IMR-90 (cell line): Measurements from ENCODE around the gene KIFC3. TPM values are rescaled to one million over a fixed set of nuclear protein-coding genes. Genes with fewer than 3 reads are reported as not detected.

Source experiments
- ATAC-seq: fragments of 200-7000 bp; cut with Tn5 transposase; 2 replicates; pipeline ENCODE4 v1.9.1; 2020; ENCODE audit warnings: low read depth, mild to moderate bottlenecking, moderate library complexity
- BruUV-seq: library from RNA; stranded (reverse); fragments of 400-500 nt; replicated peaks from 2 replicates; lab custom pipeline; 2021; lab: Mats Ljungman, UMichigan
- CTCF ChIA-PET: fragments of 300-600 bp; formaldehyde crosslinking; extraction: SDS; loops from one replicate; lab custom pipeline; 2021; ENCODE audit warnings: antibody characterized with exemption; lab: Yijun Ruan, JAX
- POLR2A ChIA-PET: fragments of 300-600 bp; sonication (Branson Sonifier 250); formaldehyde crosslinking; loops from one replicate; lab custom pipeline; 2022; ENCODE audit warnings: antibody characterized with exemption; ENCODE audit not compliant: unreplicated experiment; lab: Charles Lee
- DNase-seq: peaks from one replicate; pipeline ENCODE4 v3.0.0; 2013
- H2AFZ ChIP-seq: replicated peaks from 2 replicates; pipeline ENCODE3; 2013; ENCODE audit warnings: low read length, mild to moderate bottlenecking; ENCODE audit not compliant: poor library complexity
- H2AK5ac ChIP-seq: 2 replicates; pipeline ENCODE4 v1.6.1; 2013; ENCODE audit warnings: low read depth, low read length, inconsistent platforms
- H2AK9ac ChIP-seq: replicated peaks from 2 replicates; pipeline ENCODE3; 2013; ENCODE audit warnings: mild to moderate bottlenecking, low read depth, low read length, moderate library complexity; ENCODE audit not compliant: poor library complexity
- H2BK120ac ChIP-seq: 2 replicates; pipeline ENCODE4 v1.6.1; 2013; ENCODE audit warnings: low read depth, low read length, inconsistent platforms
- H2BK15ac ChIP-seq: 3 replicates; pipeline ENCODE4 v1.6.1; 2013; ENCODE audit warnings: low read depth, low read length, inconsistent platforms
- H2BK20ac ChIP-seq: 2 replicates; pipeline ENCODE4 v1.6.1; 2013; ENCODE audit warnings: low read depth, mild to moderate bottlenecking, inconsistent platforms, low read length, moderate library complexity
- H2BK5ac ChIP-seq: 2 replicates; pipeline ENCODE4 v1.6.1; 2013; ENCODE audit warnings: mild to moderate bottlenecking, low read depth, low read length, inconsistent platforms; ENCODE audit not compliant: poor library complexity, severe bottlenecking
- H3K14ac ChIP-seq: replicated peaks from 2 replicates; pipeline ENCODE4 v1.6.1; 2013; ENCODE audit warnings: low read depth, low read length, inconsistent platforms
- H3K18ac ChIP-seq: 2 replicates; pipeline ENCODE4 v1.6.1; 2013; ENCODE audit warnings: low read depth, low read length, control low read depth
- H3K23ac ChIP-seq: 2 replicates; pipeline ENCODE4 v1.6.1; 2013; ENCODE audit warnings: low read depth, low read length, inconsistent platforms
- H3K27ac ChIP-seq: 2 replicates; pipeline ENCODE4 v1.5.1; 2013; ENCODE audit warnings: mild to moderate bottlenecking, control low read depth, low read length; ENCODE audit not compliant: insufficient read depth
- H3K27me3 ChIP-seq: 2 replicates; pipeline ENCODE4 v1.6.1; 2013; ENCODE audit warnings: low read length; ENCODE audit not compliant: control insufficient read depth, insufficient read depth
- H3K36me3 ChIP-seq: 2 replicates; pipeline ENCODE4 v1.6.1; 2013; ENCODE audit warnings: low read length, mixed read lengths; ENCODE audit not compliant: control insufficient read depth, insufficient read depth
- H3K4ac ChIP-seq: 2 replicates; pipeline ENCODE4 v1.6.1; 2013; ENCODE audit warnings: low read depth, low read length, inconsistent platforms
- H3K4me1 ChIP-seq: 2 replicates; pipeline ENCODE4 v1.6.1; 2013; ENCODE audit warnings: low read length, mixed read lengths; ENCODE audit not compliant: control insufficient read depth, insufficient read depth
- H3K4me2 ChIP-seq: 2 replicates; pipeline ENCODE4 v1.6.1; 2013; ENCODE audit warnings: low read depth, mild to moderate bottlenecking, control low read depth, low read length, moderate library complexity
- H3K4me3 ChIP-seq: 2 replicates; pipeline ENCODE4 v1.5.1; 2013; ENCODE audit warnings: low read depth, mild to moderate bottlenecking, control low read depth, low read length, moderate library complexity; ENCODE audit not compliant: insufficient read depth
- H3K56ac ChIP-seq: 2 replicates; pipeline ENCODE4 v1.6.1; 2013; ENCODE audit warnings: low read length, inconsistent platforms; ENCODE audit not compliant: insufficient read depth; ENCODE audit errors: extremely low read depth
- H3K79me1 ChIP-seq, 2 experiments: 2 replicates each; pipeline ENCODE4 v1.6.1; 2013; ENCODE audit warnings: low read length in 2 of 2, inconsistent platforms in 1 of 2, low read depth in 1 of 2
- H3K9ac ChIP-seq: 2 replicates; pipeline ENCODE4 v1.6.1; 2013; ENCODE audit warnings: low read depth, low read length, control low read depth
- H3K9me1 ChIP-seq: 2 replicates; pipeline ENCODE4 v1.6.1; 2013; ENCODE audit warnings: low read length, inconsistent platforms; ENCODE audit not compliant: insufficient read depth
- H3K9me3 ChIP-seq: 2 replicates; pipeline ENCODE4 v1.6.1; 2013; ENCODE audit warnings: low read length; ENCODE audit not compliant: control insufficient read depth, insufficient read depth
- H4K20me1 ChIP-seq: 2 replicates; pipeline ENCODE4 v1.6.1; 2013; ENCODE audit warnings: low read length, inconsistent platforms; ENCODE audit not compliant: insufficient read depth
- H4K5ac ChIP-seq: 2 replicates; pipeline ENCODE4 v1.6.1; 2013; ENCODE audit warnings: mild to moderate bottlenecking, low read depth, low read length, control low read depth
- H4K8ac ChIP-seq, 2 experiments: 2 replicates each; pipeline ENCODE4 v1.6.1; 2013; ENCODE audit warnings: low read depth in 2 of 2, low read length in 2 of 2, control low read depth in 1 of 2, inconsistent platforms in 1 of 2
- H4K91ac ChIP-seq: 2 replicates; pipeline ENCODE4 v1.6.1; 2013; ENCODE audit warnings: low read depth, low read length, inconsistent platforms; ENCODE audit not compliant: insufficient read depth
- BHLHE40 ChIP-seq: fragments of 150-350 bp; IDR thresholded peaks from 2 replicates; pipeline ENCODE4 v1.6.1; 2016; ENCODE audit warnings: mild to moderate bottlenecking, low read depth, low read length
- CEBPB ChIP-seq: IDR thresholded peaks from 2 replicates; pipeline ENCODE4 v1.6.1; 2012; ENCODE audit warnings: low read depth, low read length, improper control_type of control experiment
- CHD1 ChIP-seq: IDR thresholded peaks from 2 replicates; pipeline ENCODE4 v1.6.1; 2012; ENCODE audit warnings: low read depth, low read length, improper control_type of control experiment
- CTCF ChIP-seq: conservative IDR thresholded peaks from 2 replicates; pipeline ENCODE4 v1.5.1; 2012; ENCODE audit warnings: mild to moderate bottlenecking, low read depth, low read length, improper control_type of control experiment
- ELK1 ChIP-seq: fragments of 150-350 bp; IDR thresholded peaks from 2 replicates; pipeline ENCODE4 v1.6.1; 2016; ENCODE audit warnings: low read depth, mild to moderate bottlenecking, low read length, moderate library complexity, borderline replicate concordance
- FOS ChIP-seq: fragments of 150-350 bp; IDR thresholded peaks from 2 replicates; pipeline ENCODE4 v1.6.1; 2016; ENCODE audit warnings: low read depth, low read length
- MAFK ChIP-seq: IDR thresholded peaks from 2 replicates; pipeline ENCODE4 v1.6.1; 2012; ENCODE audit warnings: low read depth, low read length, improper control_type of control experiment
- MAZ ChIP-seq: IDR thresholded peaks from 2 replicates; pipeline ENCODE4 v1.6.1; 2012; ENCODE audit warnings: low read depth, mild to moderate bottlenecking, low read length, improper control_type of control experiment, moderate library complexity, borderline replicate concordance
- MXI1 ChIP-seq: IDR thresholded peaks from 2 replicates; pipeline ENCODE4 v1.6.1; 2012; ENCODE audit warnings: low read depth, mild to moderate bottlenecking, low read length, moderate library complexity, borderline replicate concordance
- NFE2L2 ChIP-seq: fragments of 150-350 bp; IDR thresholded peaks from 2 replicates; pipeline ENCODE4 v1.6.1; 2016; ENCODE audit warnings: low read depth, mild to moderate bottlenecking, low read length
- POLR2A ChIP-seq: IDR thresholded peaks from 2 replicates; pipeline ENCODE4 v1.6.1; 2012; ENCODE audit warnings: mild to moderate bottlenecking, low read depth, low read length
- RAD21 ChIP-seq: IDR thresholded peaks from 2 replicates; pipeline ENCODE4 v1.6.1; 2012; ENCODE audit warnings: low read length, improper control_type of control experiment
- RCOR1 ChIP-seq: IDR thresholded peaks from 2 replicates; pipeline ENCODE4 v1.6.1; 2012; ENCODE audit warnings: mild to moderate bottlenecking, low read length, improper control_type of control experiment; ENCODE audit not compliant: insufficient replicate concordance
- RFX5 ChIP-seq: IDR thresholded peaks from 2 replicates; pipeline ENCODE4 v1.8.0; 2012; ENCODE audit warnings: low read depth, mild to moderate bottlenecking, low read length, moderate library complexity
- USF2 ChIP-seq: fragments of 150-350 bp; IDR thresholded peaks from 2 replicates; pipeline ENCODE4 v1.6.1; 2017; ENCODE audit warnings: mild to moderate bottlenecking, antibody characterized with exemption, low read length, low read depth
- WGBS, 2 experiments: methylation state at CpG; one replicate each; pipeline versions ENCODE4 v1.1.5 to v1.1.7; 2013; ENCODE audit warnings: missing lambda C conversion rate in 2 of 2; ENCODE audit not compliant: insufficient read length in 1 of 2; ENCODE audit errors: extremely low coverage in 2 of 2; 5-methylcytosine and 5-hydroxymethylcytosine counted together
- dilution Hi-C: fragments of 300-500 bp; cut with HindIII; formaldehyde crosslinking; loops from one replicate; pipeline ENCODE4 v1.14.3; 2018; ENCODE audit warnings: low sequenced_read_pairs; ENCODE audit not compliant: unreplicated experiment
- in situ Hi-C: fragments of 300-500 bp; cut with MboI; formaldehyde crosslinking; loops from 3 replicates; pipeline ENCODE4 v1.14.3; 2019; ENCODE audit warnings: low sequenced_read_pairs, inconsistent platforms, mixed read lengths
- intact Hi-C: fragments of 100-400 bp; cut with micrococcal nuclease; formaldehyde crosslinking; loops from 2 replicates; pipeline ENCODE4 v1.10.0; 2022
- polyA plus RNA-seq, 3 experiments: library from polyadenylated mRNA; depleted of rRNA; stranded (reverse); fragments of >200 nt; gene quantifications; 2 replicates each; pipeline ENCODE4 v1.2.3, GENCODE V29; 2012; ENCODE audit warnings: low replicate concordance in 1 of 3
- total RNA-seq: library from RNA; depleted of rRNA; stranded (reverse); fragments of >200 nt; gene quantifications from 2 replicates; pipeline ENCODE4 v1.2.3, GENCODE V29; 2012

Gene KIFC3
- total and polyA plus RNA-seq, 2 of the 4 experiments (the other 2 are of a cell fraction) = 48.6 to 62.5 TPM

- no peak overlapping the region for H3K9ac ChIP-seq
- no peak overlapping the region for H3K56ac ChIP-seq
- WGBS, 2 experiments = 65% methylated on average over 7 of the region's 8 CpGs; no CpG with 5 or more reads in 1 of the 2 experiments
- H3K14ac ChIP-seq = no peak overlapping the region
- H3K27me3 ChIP-seq = peaks cover 20% of the 10 kb centered on the region
- no peaks in the 10 kb centered on the region for H3K79me1 ChIP-seq
- H3K4ac ChIP-seq = no peak overlapping the region
- H4K8ac ChIP-seq = no peak overlapping the region
- H3K4me2 ChIP-seq = no peak overlapping the region
- H2BK15ac ChIP-seq = no peak overlapping the region
- TF ChIP-seq CEBPB (no peak), MAZ (no peak), RAD21 (no peak), MAFK (no peak), RFX5 (no peak), POLR2A (no peak), MXI1 (no peak), ELK1 (no peak), FOS (no peak), NFE2L2 (no peak), USF2 (no peak), CTCF (no peak), BHLHE40 (no peak), CHD1 (no peak), RCOR1 (no peak)
- H4K91ac ChIP-seq = no peak overlapping the region
- H2AK9ac ChIP-seq = no peak overlapping the region
- H3K18ac ChIP-seq = no peak overlapping the region
- no peak overlapping the region for H2AFZ ChIP-seq
- H2BK120ac ChIP-seq = no peak overlapping the region
- DNase-seq (no peak), ATAC-seq (no peak)
- H2BK5ac ChIP-seq = no peak overlapping the region
- ChIA-PET POLR2A (no interaction called here), CTCF (no interaction called here)
- H4K5ac ChIP-seq = no peak overlapping the region
- H3K23ac ChIP-seq = no peak overlapping the region
- BruUV-seq = no TSS peak
- H3K9me3 ChIP-seq = no peaks in the 10 kb centered on the region
- H3K4me3 ChIP-seq = no peak overlapping the region
- H3K36me3 ChIP-seq = no peaks in the 10 kb centered on the region
- no peaks in the 10 kb centered on the region for H4K20me1 ChIP-seq
- no peak overlapping the region for H3K27ac ChIP-seq
- in situ Hi-C loops = no loop called here
- peaks cover 7% of the 10 kb centered on the region; the same call in 1 of the 2 replicates for H3K4me1 ChIP-seq
- dilution Hi-C loops = no loop called here
- H2BK20ac ChIP-seq = no peak overlapping the region
- H2AK5ac ChIP-seq = no peak overlapping the region
- H3K9me1 ChIP-seq = no peaks in the 10 kb centered on the region
- intact Hi-C loops = no loop called here
Measured at GRCh38 chr16:57845115-57845514, 42.8 kb upstream of the KIFC3 start.
